GM12892 (cell line): ENCODE results near the gene ACP3.

Experiments used
- POLR2AphosphoS5 ChIP-seq: IDR thresholded peaks from 2 replicates; pipeline ENCODE4 v1.6.1; 2011; ENCODE audit warnings: low read depth, low read length, control low read depth
- TAF1 ChIP-seq: IDR thresholded peaks from 2 replicates; pipeline ENCODE4 v1.6.1; 2011; ENCODE audit warnings: low read depth, mild to moderate bottlenecking, control low read depth, low read length, borderline replicate concordance

- TF ChIP-seq TAF1: no peak
- TF ChIP-seq POLR2AphosphoS5: no peak
Measured at GRCh38 chr3:132311841-132312240, 5.4 kb upstream of the ACP3 start.
